ENCODE data around the gene SELENOF. TPM values are rescaled to one million over a fixed set of nuclear protein-coding genes. Genes with fewer than 3 reads are reported as not detected.

SELENOF gene
- total and polyA plus RNA-seq, 2 of the 13 experiments (the other 11 are each of a cell fraction or from before 2014, with no cell fraction given) = 133 to 163 TPM

DNA sequence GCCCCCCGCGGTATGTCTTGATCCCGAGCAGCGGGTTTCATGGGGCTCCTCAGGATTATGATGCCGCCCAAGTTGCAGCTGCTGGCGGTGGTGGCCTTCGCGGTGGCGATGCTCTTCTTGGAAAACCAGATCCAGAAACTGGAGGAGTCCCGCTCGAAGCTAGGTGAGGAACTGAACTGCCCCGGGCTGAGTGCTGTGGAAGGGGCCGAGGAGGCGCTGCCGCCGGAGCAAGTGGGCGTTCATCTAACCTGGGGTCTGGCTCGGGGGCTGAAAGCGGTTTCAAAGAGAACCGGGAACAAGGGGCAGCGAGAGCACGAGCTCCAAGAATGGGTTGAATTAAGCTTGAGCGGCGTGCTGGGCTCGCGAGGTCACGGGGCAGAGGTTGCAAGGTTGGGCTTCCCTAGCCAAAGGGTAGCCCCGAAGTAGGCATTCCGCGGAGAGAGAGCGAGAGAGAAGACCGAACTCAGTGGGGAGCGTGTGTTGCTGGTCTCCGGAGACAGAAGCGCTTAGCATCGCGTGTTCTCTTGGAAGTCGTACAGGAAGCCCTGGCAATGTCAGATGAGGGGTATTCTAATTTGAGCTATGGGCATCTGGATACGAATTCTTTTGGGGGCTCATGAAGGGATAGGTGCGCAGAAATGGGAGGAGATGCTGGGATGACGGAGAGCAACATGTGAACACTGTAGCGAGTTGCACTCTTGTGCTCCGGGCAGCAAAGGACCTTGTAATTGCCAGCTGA is 1.2 kb upstream of the SELENOF start (continued):
- TF ChIP-seq, protein P1, sequence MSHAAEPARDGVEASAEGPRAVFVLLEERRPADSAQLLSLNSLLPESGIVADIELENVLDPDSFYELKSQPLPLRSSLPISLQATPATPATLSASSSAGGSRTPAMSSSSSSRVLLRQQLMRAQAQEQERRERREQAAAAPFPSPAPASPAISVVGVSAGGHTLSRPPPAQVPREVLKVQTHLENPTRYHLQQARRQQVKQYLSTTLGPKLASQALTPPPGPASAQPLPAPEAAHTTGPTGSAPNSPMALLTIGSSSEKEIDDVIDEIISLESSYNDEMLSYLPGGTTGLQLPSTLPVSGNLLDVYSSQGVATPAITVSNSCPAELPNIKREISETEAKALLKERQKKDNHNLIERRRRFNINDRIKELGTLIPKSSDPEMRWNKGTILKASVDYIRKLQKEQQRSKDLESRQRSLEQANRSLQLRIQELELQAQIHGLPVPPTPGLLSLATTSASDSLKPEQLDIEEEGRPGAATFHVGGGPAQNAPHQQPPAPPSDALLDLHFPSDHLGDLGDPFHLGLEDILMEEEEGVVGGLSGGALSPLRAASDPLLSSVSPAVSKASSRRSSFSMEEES (CRISPR knock-in tag; IDR thresholded peaks at IDR 0.05) = no peak
- TF ChIP-seq, protein P2, sequence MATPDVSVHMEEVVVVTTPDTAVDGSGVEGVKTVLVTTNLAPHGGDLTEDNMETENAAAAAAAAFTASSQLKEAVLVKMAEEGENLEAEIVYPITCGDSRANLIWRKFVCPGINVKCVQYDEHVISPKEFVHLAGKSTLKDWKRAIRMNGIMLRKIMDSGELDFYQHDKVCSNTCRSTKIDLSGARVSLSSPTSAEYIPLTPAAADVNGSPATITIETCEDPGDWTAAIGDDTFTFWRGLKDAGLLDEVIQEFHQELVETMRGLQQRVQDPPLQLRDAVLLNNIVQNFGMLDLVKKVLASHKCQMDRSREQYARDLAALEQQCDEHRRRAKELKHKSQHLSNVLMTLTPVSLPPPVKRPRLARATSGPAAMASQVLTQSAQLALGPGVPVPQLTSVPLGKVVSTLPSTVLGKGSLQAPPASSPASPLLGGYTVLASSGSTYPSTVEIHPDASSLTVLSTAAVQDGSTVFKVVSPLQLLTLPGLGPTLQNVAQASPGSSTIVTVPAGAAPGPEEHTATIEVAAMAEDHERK (CRISPR knock-in tag; IDR thresholded peaks at IDR 0.05; ENCODE audit: low read depth) = no peak
- TF ChIP-seq ZNF382 (CRISPR knock-in tag; IDR thresholded peaks at IDR 0.05; ENCODE audit: borderline replicate concordance) (no peak), GATA4 (IDR thresholded peaks at IDR 0.05; ENCODE audit: borderline replicate concordance, low read depth) (no peak), NFRKB (IDR thresholded peaks at IDR 0.05) (no peak), MEIS2 (CRISPR knock-in tag; IDR thresholded peaks at IDR 0.05) (no peak), IKZF1 (IDR thresholded peaks at IDR 0.05) (no peak), ZZZ3 (CRISPR knock-in tag; IDR thresholded peaks at IDR 0.05; ENCODE audit: borderline replicate concordance) (no peak), NR2C2 (CRISPR knock-in tag; IDR thresholded peaks at IDR 0.05; ENCODE audit: borderline replicate concordance) (peak; percentile 42; the same call in 1 of the 2 replicates), ZNF577 (CRISPR knock-in tag; IDR thresholded peaks at IDR 0.05; ENCODE audit: borderline replicate concordance, low read depth) (no peak), KDM5A (IDR thresholded peaks at IDR 0.05; ENCODE audit: borderline replicate concordance, low read length) (peak; percentile 73), SNAPC2 (CRISPR knock-in tag; IDR thresholded peaks at IDR 0.05) (no peak), U2AF1 (optimal IDR thresholded peaks at IDR 0.05; ENCODE audit: low read depth, low read length) (no peak), CBX2 (IDR thresholded peaks at IDR 0.05; ENCODE audit: low read depth, low read length) (no peak), CBX2 (CRISPR knock-in tag; IDR thresholded peaks at IDR 0.05; ENCODE audit: low read depth) (no peak), PAF1 (CRISPR knock-in tag; IDR thresholded peaks at IDR 0.05) (no peak), SNAI1 (CRISPR knock-in tag; IDR thresholded peaks at IDR 0.05; ENCODE audit: borderline replicate concordance) (no peak), ZMYM3 (CRISPR knock-in tag; IDR thresholded peaks at IDR 0.05) (no peak), ONECUT2 (CRISPR knock-in tag; IDR thresholded peaks at IDR 0.05) (no peak), ZNF747 (CRISPR knock-in tag; IDR thresholded peaks at IDR 0.05; ENCODE audit: borderline replicate concordance) (no peak), ZNF234 (CRISPR knock-in tag; conservative IDR thresholded peaks at IDR 0.05) (no peak)
- TF ChIP-seq, protein P3, sequence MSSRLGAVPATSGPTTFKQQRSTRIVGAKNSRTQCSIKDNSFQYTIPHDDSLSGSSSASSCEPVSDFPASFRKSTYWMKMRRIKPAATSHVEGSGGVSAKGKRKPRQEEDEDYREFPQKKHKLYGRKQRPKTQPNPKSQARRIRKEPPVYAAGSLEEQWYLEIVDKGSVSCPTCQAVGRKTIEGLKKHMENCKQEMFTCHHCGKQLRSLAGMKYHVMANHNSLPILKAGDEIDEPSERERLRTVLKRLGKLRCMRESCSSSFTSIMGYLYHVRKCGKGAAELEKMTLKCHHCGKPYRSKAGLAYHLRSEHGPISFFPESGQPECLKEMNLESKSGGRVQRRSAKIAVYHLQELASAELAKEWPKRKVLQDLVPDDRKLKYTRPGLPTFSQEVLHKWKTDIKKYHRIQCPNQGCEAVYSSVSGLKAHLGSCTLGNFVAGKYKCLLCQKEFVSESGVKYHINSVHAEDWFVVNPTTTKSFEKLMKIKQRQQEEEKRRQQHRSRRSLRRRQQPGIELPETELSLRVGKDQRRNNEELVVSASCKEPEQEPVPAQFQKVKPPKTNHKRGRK (CRISPR knock-in tag; IDR thresholded peaks at IDR 0.05) = no peak
- TF ChIP-seq, protein P4, sequence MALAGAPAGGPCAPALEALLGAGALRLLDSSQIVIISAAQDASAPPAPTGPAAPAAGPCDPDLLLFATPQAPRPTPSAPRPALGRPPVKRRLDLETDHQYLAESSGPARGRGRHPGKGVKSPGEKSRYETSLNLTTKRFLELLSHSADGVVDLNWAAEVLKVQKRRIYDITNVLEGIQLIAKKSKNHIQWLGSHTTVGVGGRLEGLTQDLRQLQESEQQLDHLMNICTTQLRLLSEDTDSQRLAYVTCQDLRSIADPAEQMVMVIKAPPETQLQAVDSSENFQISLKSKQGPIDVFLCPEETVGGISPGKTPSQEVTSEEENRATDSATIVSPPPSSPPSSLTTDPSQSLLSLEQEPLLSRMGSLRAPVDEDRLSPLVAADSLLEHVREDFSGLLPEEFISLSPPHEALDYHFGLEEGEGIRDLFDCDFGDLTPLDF (CRISPR knock-in tag; IDR thresholded peaks at IDR 0.05) = no peak
- TF ChIP-seq, protein P5, sequence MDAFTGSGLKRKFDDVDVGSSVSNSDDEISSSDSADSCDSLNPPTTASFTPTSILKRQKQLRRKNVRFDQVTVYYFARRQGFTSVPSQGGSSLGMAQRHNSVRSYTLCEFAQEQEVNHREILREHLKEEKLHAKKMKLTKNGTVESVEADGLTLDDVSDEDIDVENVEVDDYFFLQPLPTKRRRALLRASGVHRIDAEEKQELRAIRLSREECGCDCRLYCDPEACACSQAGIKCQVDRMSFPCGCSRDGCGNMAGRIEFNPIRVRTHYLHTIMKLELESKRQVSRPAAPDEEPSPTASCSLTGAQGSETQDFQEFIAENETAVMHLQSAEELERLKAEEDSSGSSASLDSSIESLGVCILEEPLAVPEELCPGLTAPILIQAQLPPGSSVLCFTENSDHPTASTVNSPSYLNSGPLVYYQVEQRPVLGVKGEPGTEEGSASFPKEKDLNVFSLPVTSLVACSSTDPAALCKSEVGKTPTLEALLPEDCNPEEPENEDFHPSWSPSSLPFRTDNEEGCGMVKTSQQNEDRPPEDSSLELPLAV (CRISPR knock-in tag; conservative IDR thresholded peaks at IDR 0.05; ENCODE audit: low read depth) = no peak
